B cell (primary cell): ENCODE results near the gene ISLR2. TPM values are rescaled to one million over a fixed set of nuclear protein-coding genes. Genes with fewer than 3 reads are reported as not detected.

ENCODE experiments used
- ATAC-seq: fragments of 200-7000 bp; cut with Tn5 transposase; one replicate; pipeline ENCODE4 v1.10.0; 2021; ENCODE audit warnings: low read depth, mild to moderate bottlenecking, moderate number of reproducible peaks, moderate library complexity
- CTCF ChIA-PET: fragments of 350-600 bp; sonication (Branson Sonifier 250); formaldehyde crosslinking; loops from one replicate; lab custom pipeline; 2021; ENCODE audit warnings: antibody characterized with exemption, inconsistent platforms; lab: Charles Lee
- POLR2A ChIA-PET: fragments of 350-600 bp; sonication (Branson Sonifier 250); formaldehyde crosslinking; loops from one replicate; lab custom pipeline; 2021; ENCODE audit warnings: antibody characterized with exemption; lab: Charles Lee
- DNase-seq: peaks from one replicate; pipeline ENCODE4 v3.0.0; 2013
- H2AFZ ChIP-seq: 2 replicates; pipeline ENCODE4 v1.6.1; 2012; ENCODE audit warnings: mild to moderate bottlenecking, low read depth, low read length; ENCODE audit not compliant: insufficient read depth, poor library complexity, severe bottlenecking
- H3K27ac ChIP-seq, 2 donors: 1 replicate in 1 of 2; 2 replicates in 1 of 2; pipeline ENCODE4 v1.5.1; 2012 to 2013; ENCODE audit warnings: low read length in 2 of 2, mild to moderate bottlenecking in 2 of 2, moderate library complexity in 1 of 2
- H3K27me3 ChIP-seq, 4 experiments: fragments of 200-600 bp in 1 of 4; sonication (generic) in 1 of 4; replicated peaks in 1 of 4; 1 replicate in 2 of 4; 2 replicates in 2 of 4; pipeline versions ENCODE4 v1.6.1 to v1.7.0; 2013 to 2016; ENCODE audit warnings: low read length in 3 of 4, mild to moderate bottlenecking in 2 of 4, mixed read lengths in 1 of 4, moderate library complexity in 1 of 4; ENCODE audit not compliant: insufficient read depth in 4 of 4, control insufficient read depth in 3 of 4; ENCODE audit errors: control extremely low read depth in 1 of 4
- H3K36me3 ChIP-seq, 2 experiments: replicated peaks in 1 of 2; 1 replicate in 1 of 2; 2 replicates in 1 of 2; pipeline versions ENCODE4 v1.6.1 to v1.7.1; 2013; ENCODE audit warnings: low read length in 1 of 2; ENCODE audit not compliant: insufficient read depth in 2 of 2, control insufficient read depth in 1 of 2; ENCODE audit errors: control extremely low read depth in 1 of 2, extremely low read depth in 1 of 2
- H3K4me1 ChIP-seq, 2 donors: fragments of 200-600 bp in 1 of 2; sonication (generic) in 1 of 2; 1 replicate in 1 of 2; 2 replicates in 1 of 2; pipeline versions ENCODE4 v1.5.1 to v1.6.1; 2013 to 2017; ENCODE audit warnings: low read length in 2 of 2; ENCODE audit not compliant: control insufficient read depth in 2 of 2, insufficient read depth in 2 of 2
- H3K4me2 ChIP-seq: replicated peaks from 2 replicates; pipeline ENCODE3; 2012; ENCODE audit warnings: mild to moderate bottlenecking, low read depth, low read length; ENCODE audit not compliant: poor library complexity, severe bottlenecking
- H3K4me3 ChIP-seq, 5 experiments: fragments of 200-600 bp in 1 of 5; sonication (generic) in 1 of 5; 1 replicate in 3 of 5; 2 replicates in 2 of 5; pipeline versions ENCODE4 v1.5.1 to v1.7.0; 2011 to 2016; ENCODE audit warnings: low read length in 4 of 5, mild to moderate bottlenecking in 4 of 5, low read depth in 2 of 5, control low read depth in 1 of 5, moderate library complexity in 1 of 5; ENCODE audit not compliant: insufficient read depth in 1 of 5; ENCODE audit errors: control extremely low read depth in 1 of 5, extremely low read depth in 1 of 5
- H3K79me2 ChIP-seq: fragments of 200-600 bp; sonication (generic); one replicate; pipeline ENCODE4 v1.6.0; 2016; ENCODE audit warnings: low read length; ENCODE audit not compliant: control insufficient read depth, insufficient read depth
- H3K9ac ChIP-seq: fragments of 200-600 bp; sonication (generic); 2 replicates; pipeline ENCODE4 v1.6.1; 2017; ENCODE audit warnings: mild to moderate bottlenecking, low read length, moderate library complexity
- H3K9me3 ChIP-seq, 3 donors: one replicate each; pipeline versions ENCODE4 v1.6.1 to v1.7.1; 2013; ENCODE audit warnings: low read length in 2 of 3; ENCODE audit not compliant: control insufficient read depth in 2 of 3, insufficient read depth in 1 of 3; ENCODE audit errors: control extremely low read depth in 1 of 3
- H4K20me1 ChIP-seq: 2 replicates; pipeline ENCODE4 v1.6.0; 2012; ENCODE audit warnings: mild to moderate bottlenecking, low read length; ENCODE audit not compliant: insufficient read depth, control insufficient read depth, poor library complexity, severe bottlenecking
- H3K27ac Mint-ChIP-seq: one replicate; pipeline ENCODE4 v1.8.0; 2021; ENCODE audit warnings: mixed read lengths
- H3K27me3 Mint-ChIP-seq: one replicate; pipeline ENCODE4 v1.8.0; 2021; ENCODE audit warnings: mixed read lengths
- H3K4me1 Mint-ChIP-seq: one replicate; pipeline ENCODE4 v1.8.0; 2021; ENCODE audit warnings: mixed read lengths
- H3K4me3 Mint-ChIP-seq: one replicate; pipeline ENCODE4 v1.8.0; 2021; ENCODE audit warnings: mixed read lengths
- H3K9me3 Mint-ChIP-seq: one replicate; pipeline ENCODE4 v1.8.0; 2022; ENCODE audit warnings: mixed read lengths; ENCODE audit not compliant: insufficient read depth
- EZH2 ChIP-seq: IDR thresholded peaks from 2 replicates; pipeline ENCODE4 v1.6.1; 2012; ENCODE audit warnings: borderline replicate concordance, low read depth, mild to moderate bottlenecking, moderate library complexity, low read length; ENCODE audit not compliant: insufficient read depth, poor library complexity, severe bottlenecking
- WGBS: methylation state at CpG from one replicate; pipeline ENCODE4 v1.1.5; 2013; ENCODE audit warnings: missing lambda C conversion rate; ENCODE audit not compliant: insufficient coverage; 5-methylcytosine and 5-hydroxymethylcytosine counted together
- intact Hi-C: fragments of 100-400 bp; cut with micrococcal nuclease; formaldehyde crosslinking; loops from one replicate; pipeline ENCODE4 v1.10.0; 2022
- polyA plus RNA-seq: library from polyadenylated mRNA; depleted of rRNA; stranded (reverse); fragments of >200 nt; gene quantifications from 2 replicates; pipeline ENCODE4 v1.2.3, GENCODE V29; 2012
- total RNA-seq, 2 donors: library from RNA; stranded (reverse); fragments of 120-200 nt in 1 of 2; gene quantifications; 1 replicate in 1 of 2; 2 replicates in 1 of 2; pipeline versions ENCODE4 v1.2.3 to v1.2.4, GENCODE V29; 2013 to 2022
- TF ChIP-seq, protein P1 (sequence below): fragments of 200-600 bp; IDR thresholded peaks from one replicate; pipeline ENCODE4 v1.8.0; 2022; ENCODE audit warnings: antibody characterized with exemption, mild to moderate bottlenecking

The ISLR2 gene
- total and polyA plus RNA-seq, 2 donors (not counting 1 experiment from before 2014, with no cell fraction given), result not detected

DNA sequence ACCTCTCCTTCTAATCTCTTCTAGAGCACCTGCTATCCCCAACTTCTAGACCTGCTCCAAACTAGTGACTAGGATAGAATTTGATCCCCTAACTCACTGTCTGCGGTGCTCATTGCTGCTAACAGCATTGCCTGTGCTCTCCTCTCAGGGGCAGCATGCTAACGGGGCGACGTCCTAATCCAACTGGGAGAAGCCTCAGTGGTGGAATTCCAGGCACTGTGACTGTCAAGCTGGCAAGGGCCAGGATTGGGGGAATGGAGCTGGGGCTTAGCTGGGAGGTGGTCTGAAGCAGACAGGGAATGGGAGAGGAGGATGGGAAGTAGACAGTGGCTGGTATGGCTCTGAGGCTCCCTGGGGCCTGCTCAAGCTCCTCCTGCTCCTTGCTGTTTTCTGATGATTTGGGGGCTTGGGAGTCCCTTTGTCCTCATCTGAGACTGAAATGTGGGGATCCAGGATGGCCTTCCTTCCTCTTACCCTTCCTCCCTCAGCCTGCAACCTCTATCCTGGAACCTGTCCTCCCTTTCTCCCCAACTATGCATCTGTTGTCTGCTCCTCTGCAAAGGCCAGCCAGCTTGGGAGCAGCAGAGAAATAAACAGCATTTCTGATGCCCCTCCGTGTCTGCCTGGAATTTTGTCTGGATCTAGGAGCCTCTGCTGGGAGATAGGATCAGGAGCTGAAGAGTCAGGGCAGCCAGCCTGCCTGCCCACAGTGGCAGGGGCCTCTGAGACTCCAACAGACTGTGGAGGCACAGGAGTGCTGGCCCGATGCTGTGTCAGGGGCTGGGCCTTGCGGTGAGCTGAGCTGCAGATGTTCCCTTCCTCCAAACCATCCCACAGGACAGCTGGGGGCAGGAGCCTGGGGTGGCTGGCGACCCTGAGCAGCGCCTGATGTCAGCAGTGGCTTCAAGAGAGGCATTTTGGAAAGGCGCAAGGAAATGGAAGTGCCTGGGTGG lies 46.2 kb downstream of the ISLR2 start:
- ATAC-seq, result no peak
- Histone ChIP-seq H3K4me2 (no peak overlapping the region), H3K27ac (no peak overlapping the region), H3K79me2 (no peaks in the 10 kb centered on the region), H3K27me3 (no peaks in the 10 kb centered on the region), H4K20me1 (no peaks in the 10 kb centered on the region), H3K9ac (no peak overlapping the region), H3K9me3 (peaks cover 0 to 3% (median 0%) of the 10 kb centered on the region in 3 donors), H3K4me3 (no peak overlapping the region), H2AFZ (no peak overlapping the region), H3K4me1 (no peaks in the 10 kb centered on the region), H3K36me3 (no peaks in the 10 kb centered on the region)
- H3K27ac Mint-ChIP-seq, result no peak overlapping the region
- no peaks in the 10 kb centered on the region for H3K9me3 Mint-ChIP-seq
- DNase-seq, result no peak
- intact Hi-C loops, result no loop called here
- H3K4me1 Mint-ChIP-seq, result no peaks in the 10 kb centered on the region
- H3K4me3 Mint-ChIP-seq, result no peak overlapping the region
- no peak for TF ChIP-seq EZH2
- TF ChIP-seq, protein P1, sequence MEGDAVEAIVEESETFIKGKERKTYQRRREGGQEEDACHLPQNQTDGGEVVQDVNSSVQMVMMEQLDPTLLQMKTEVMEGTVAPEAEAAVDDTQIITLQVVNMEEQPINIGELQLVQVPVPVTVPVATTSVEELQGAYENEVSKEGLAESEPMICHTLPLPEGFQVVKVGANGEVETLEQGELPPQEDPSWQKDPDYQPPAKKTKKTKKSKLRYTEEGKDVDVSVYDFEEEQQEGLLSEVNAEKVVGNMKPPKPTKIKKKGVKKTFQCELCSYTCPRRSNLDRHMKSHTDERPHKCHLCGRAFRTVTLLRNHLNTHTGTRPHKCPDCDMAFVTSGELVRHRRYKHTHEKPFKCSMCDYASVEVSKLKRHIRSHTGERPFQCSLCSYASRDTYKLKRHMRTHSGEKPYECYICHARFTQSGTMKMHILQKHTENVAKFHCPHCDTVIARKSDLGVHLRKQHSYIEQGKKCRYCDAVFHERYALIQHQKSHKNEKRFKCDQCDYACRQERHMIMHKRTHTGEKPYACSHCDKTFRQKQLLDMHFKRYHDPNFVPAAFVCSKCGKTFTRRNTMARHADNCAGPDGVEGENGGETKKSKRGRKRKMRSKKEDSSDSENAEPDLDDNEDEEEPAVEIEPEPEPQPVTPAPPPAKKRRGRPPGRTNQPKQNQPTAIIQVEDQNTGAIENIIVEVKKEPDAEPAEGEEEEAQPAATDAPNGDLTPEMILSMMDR, result no peak
- ChIA-PET POLR2A (no interaction called here), CTCF (no interaction called here)
- H3K27me3 Mint-ChIP-seq, result peaks cover 27% of the 10 kb centered on the region
- WGBS, result 91% methylated on average over 10 of the region's 10 CpGs
